ENCODE results near the gene CYP11A1.
"Not testable (repeated sequence)": the region's sequence is repeated elsewhere in the genome, so short reads cannot be mapped to it uniquely, and the experiment has no call there.

Gene CYP11A1

GRCh38 chr15:74400313-74400860, 32.9 kb upstream of the CYP11A1 start:
- no peak for DNase-seq

GRCh38 chr15:74399511-74400312, 32.3 kb upstream of the CYP11A1 start:
- no peak for DNase-seq

GRCh38 chr15:74399100-74399499, 31.7 kb upstream of the CYP11A1 start:
- peak; percentile 26 for DNase-seq

GRCh38 chr15:74398183-74398582, 30.7 kb upstream of the CYP11A1 start:
- no peak for DNase-seq

GRCh38 chr15:74397239-74398068, 30.0 kb upstream of the CYP11A1 start:
- no peak for DNase-seq

GRCh38 chr15:74396445-74397238, 29.2 kb upstream of the CYP11A1 start:
- no peak for DNase-seq

- DNase-seq, result no peak
Observed at GRCh38 chr15:74396146-74396438, 28.6 kb upstream of the CYP11A1 start.

- DNase-seq, result no peak
Observed at GRCh38 chr15:74395319-74396145, 28.1 kb upstream of the CYP11A1 start.

GRCh38 chr15:74394090-74394846, 26.8 kb upstream of the CYP11A1 start:
- no peak for DNase-seq

GRCh38 chr15:74393423-74393822, 26.0 kb upstream of the CYP11A1 start:
- no peak for DNase-seq

GRCh38 chr15:74392902-74393301, 25.5 kb upstream of the CYP11A1 start:
- no peak for DNase-seq

- DNase-seq, result peak; percentile 52
Observed at GRCh38 chr15:74392451-74392830, 25.0 kb upstream of the CYP11A1 start.

GRCh38 chr15:74391582-74392450, 24.4 kb upstream of the CYP11A1 start:
- peak; percentile 41 for DNase-seq

- DNase-seq, result peak; percentile 75
Observed at GRCh38 chr15:74390647-74391288, 23.3 kb upstream of the CYP11A1 start.

- DNase-seq, result not testable (repeated sequence)
Observed at GRCh38 chr15:74390049-74390646, 22.7 kb upstream of the CYP11A1 start.

- DNase-seq, result peak; percentile 99
Observed at GRCh38 chr15:74389241-74390048, 22.0 kb upstream of the CYP11A1 start.

GRCh38 chr15:74388363-74388951, 21.0 kb upstream of the CYP11A1 start:
- no peak for DNase-seq

Data from OCI-M1 (cell line).